Gastroesophageal sphincter (tissue), 4 donors: ENCODE results near the gene EHHADH. TPM values are rescaled to one million over a fixed set of nuclear protein-coding genes. Genes with fewer than 3 reads are reported as not detected.
"Not testable (repeated sequence)": the region's sequence is repeated elsewhere in the genome, so short reads cannot be mapped to it uniquely, and the experiment has no call there.

Experiments used
- ATAC-seq: fragments of 150-250 bp; one replicate; pipeline ENCODE4 v1.9.1; 2016; ENCODE audit warnings: mild to moderate bottlenecking, moderate library complexity
- H3K27ac ChIP-seq, 4 donors: fragments of 200-600 bp; sonication (generic) in 3 of 4; 1 replicate in 3 of 4; 2 replicates in 1 of 4; pipeline ENCODE4 v1.5.1; 2016 to 2019
- H3K27me3 ChIP-seq: fragments of 200-600 bp; sonication (generic); one replicate; pipeline ENCODE4 v1.5.1; 2019
- H3K36me3 ChIP-seq, 2 donors: fragments of 200-600 bp; sonication (generic); one replicate each; pipeline ENCODE4 v1.5.1; 2019; ENCODE audit warnings: control low read depth in 1 of 2
- H3K4me1 ChIP-seq, 3 donors: fragments of 200-600 bp; sonication (generic); 1 replicate in 2 of 3; 2 replicates in 1 of 3; pipeline ENCODE4 v1.5.1; 2016 to 2019; ENCODE audit warnings: control low read depth in 2 of 3
- H3K4me3 ChIP-seq, 2 donors: fragments of 200-600 bp; sonication (generic); one replicate each; pipeline ENCODE4 v1.5.1; 2019; ENCODE audit warnings: mild to moderate bottlenecking in 1 of 2, moderate library complexity in 1 of 2
- H3K9me3 ChIP-seq, 3 donors: fragments of 200-600 bp; sonication (generic); one replicate each; pipeline ENCODE4 v1.5.1; 2017 to 2019; ENCODE audit warnings: control low read depth in 2 of 3
- EP300 ChIP-seq: sonication (generic); formaldehyde crosslinking; IDR thresholded peaks from one replicate; pipeline ENCODE4 v1.6.1; 2017; ENCODE audit warnings: antibody characterized with exemption, mild to moderate bottlenecking
- POLR2A ChIP-seq, 2 donors: fragments of 450-650 bp; IDR thresholded peaks; one replicate each; pipeline ENCODE4 v1.6.1; 2017; ENCODE audit warnings: antibody characterized with exemption in 2 of 2, mild to moderate bottlenecking in 2 of 2, moderate library complexity in 1 of 2
- POLR2AphosphoS5 ChIP-seq: sonication (generic); formaldehyde crosslinking; IDR thresholded peaks from one replicate; pipeline ENCODE4 v1.6.1; 2017; ENCODE audit warnings: antibody characterized with exemption
- WGBS, 2 donors: methylation state at CpG; one replicate each; pipeline ENCODE4 v1.1.5; 2018; ENCODE audit warnings: low coverage in 1 of 2; 5-methylcytosine and 5-hydroxymethylcytosine counted together
- total RNA-seq, 4 donors: library from RNA; depleted of rRNA; stranded (reverse); fragments of >200 nt; gene quantifications; one replicate each; pipeline ENCODE4 v1.1.0, GENCODE V29; 2016
- TF ChIP-seq, protein P1 (sequence below), 4 experiments: fragments of 200-600 bp in 2 of 4; fragments of 450-650 bp in 2 of 4; sonication (generic) in 1 of 4; IDR thresholded peaks; one replicate each; pipeline ENCODE4 v1.5.1; 2017 to 2019; ENCODE audit warnings: antibody characterized with exemption in 4 of 4, mild to moderate bottlenecking in 2 of 4, moderate library complexity in 2 of 4

The EHHADH gene
- total RNA-seq, 4 donors from 2014 or later = 2.6 to 7.2 (median 4.3) TPM

DNA sequence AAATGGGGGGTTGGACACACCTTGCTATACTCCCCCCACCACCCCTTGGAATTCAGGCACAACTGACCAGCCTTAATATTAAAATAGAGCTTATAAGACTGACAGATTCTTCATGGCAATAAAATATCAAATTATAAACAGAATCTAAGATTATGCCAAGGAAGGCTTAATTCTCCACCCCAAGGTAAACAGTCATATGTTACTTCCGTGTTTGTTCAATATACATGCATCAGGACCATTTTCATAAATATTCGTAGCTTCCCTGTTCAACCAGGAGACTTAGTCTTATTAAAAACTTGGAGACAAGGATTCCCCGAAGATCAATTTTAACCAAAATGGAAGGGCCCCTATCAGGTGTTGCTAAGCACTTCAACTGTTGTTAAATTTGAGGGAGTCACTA is 13.3 kb upstream of the EHHADH start:
- no peak overlapping the region for H3K4me3 ChIP-seq
- TF ChIP-seq POLR2A (IDR thresholded peaks at IDR 0.05) (no peak), EP300 (no peak), POLR2AphosphoS5 (no peak)
- TF ChIP-seq, protein P1, sequence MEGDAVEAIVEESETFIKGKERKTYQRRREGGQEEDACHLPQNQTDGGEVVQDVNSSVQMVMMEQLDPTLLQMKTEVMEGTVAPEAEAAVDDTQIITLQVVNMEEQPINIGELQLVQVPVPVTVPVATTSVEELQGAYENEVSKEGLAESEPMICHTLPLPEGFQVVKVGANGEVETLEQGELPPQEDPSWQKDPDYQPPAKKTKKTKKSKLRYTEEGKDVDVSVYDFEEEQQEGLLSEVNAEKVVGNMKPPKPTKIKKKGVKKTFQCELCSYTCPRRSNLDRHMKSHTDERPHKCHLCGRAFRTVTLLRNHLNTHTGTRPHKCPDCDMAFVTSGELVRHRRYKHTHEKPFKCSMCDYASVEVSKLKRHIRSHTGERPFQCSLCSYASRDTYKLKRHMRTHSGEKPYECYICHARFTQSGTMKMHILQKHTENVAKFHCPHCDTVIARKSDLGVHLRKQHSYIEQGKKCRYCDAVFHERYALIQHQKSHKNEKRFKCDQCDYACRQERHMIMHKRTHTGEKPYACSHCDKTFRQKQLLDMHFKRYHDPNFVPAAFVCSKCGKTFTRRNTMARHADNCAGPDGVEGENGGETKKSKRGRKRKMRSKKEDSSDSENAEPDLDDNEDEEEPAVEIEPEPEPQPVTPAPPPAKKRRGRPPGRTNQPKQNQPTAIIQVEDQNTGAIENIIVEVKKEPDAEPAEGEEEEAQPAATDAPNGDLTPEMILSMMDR (IDR thresholded peaks at IDR 0.05) = no peak
- ATAC-seq = no peak
- H3K27me3 ChIP-seq = peaks cover 39% of the 10 kb centered on the region
- H3K9me3 ChIP-seq = no peaks in the 10 kb centered on the region
- H3K36me3 ChIP-seq = no peaks in the 10 kb centered on the region
- 81 to 85% methylated on average over 3 of the region's 3 CpGs for WGBS, 2 donors
- H3K27ac ChIP-seq = no peak overlapping the region
- H3K4me1 ChIP-seq = no peaks in the 10 kb centered on the region

DNA sequence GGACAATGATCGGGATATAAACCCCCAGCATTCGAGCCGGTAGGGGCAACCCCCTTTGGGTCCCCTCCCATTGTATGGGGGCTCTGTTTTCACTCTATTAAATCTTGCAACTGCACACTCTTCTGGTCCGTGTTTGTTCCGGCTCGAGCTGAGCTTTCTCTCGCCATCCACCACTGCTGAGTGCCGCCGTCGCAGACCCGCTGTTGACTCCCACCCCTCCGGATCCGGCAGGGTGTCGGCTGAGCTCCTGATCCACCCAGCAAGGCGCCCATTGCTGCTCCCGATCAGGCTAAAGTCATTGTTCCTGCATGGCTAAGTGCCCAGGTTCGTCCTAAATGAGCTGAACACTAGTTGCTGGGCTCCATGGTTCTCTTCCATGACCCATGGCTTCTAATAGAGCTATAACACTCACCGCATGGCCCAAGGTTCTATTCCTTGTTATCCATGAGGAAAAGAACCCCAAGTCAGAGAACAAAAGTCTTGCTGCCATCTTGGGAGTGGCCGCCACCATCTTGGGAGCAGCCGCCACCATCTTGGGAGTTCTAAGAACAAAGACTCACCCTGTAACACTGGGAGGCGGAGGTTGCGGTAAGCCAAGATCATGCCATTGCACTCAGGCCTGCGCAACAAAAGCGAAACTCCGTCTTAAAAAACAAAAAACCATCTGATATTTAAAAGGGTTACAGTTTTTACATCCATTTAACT is 11.2 kb upstream of the EHHADH start:
- no peak overlapping the region for H3K27ac ChIP-seq
- no peak for TF ChIP-seq POLR2A (IDR thresholded peaks at IDR 0.05)
- H3K4me1 ChIP-seq = no peaks in the 10 kb centered on the region
- ATAC-seq = no peak
- no peaks in the 10 kb centered on the region for H3K9me3 ChIP-seq
- 91 to 94% methylated on average over 13 to 16 of the region's 25 CpGs for WGBS, 2 donors
- H3K27me3 ChIP-seq = peaks cover 28% of the 10 kb centered on the region
- H3K4me3 ChIP-seq = no peak overlapping the region
- no peaks in the 10 kb centered on the region for H3K36me3 ChIP-seq

DNA sequence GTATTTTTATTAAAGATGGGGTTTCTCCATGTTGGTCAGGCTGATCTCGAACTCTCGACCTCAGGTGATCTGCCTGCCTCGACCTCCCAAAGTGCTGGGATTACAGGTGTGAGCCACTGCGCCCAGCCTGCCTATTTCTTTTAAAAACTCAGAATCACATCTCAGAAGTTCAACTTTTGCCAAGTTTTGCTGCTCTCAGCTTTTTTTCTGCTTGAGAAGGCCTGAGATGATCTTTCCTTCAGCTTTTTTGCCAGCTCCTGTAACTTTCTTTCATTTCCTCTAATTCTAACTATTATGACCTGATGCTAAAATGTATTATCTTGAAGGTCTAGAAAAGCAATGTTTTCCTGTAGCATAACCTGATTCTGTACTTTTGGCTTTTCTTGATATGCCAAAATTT is 9.6 kb upstream of the EHHADH start:
- ATAC-seq = no peak
- Histone ChIP-seq H3K27me3 (peaks cover 12% of the 10 kb centered on the region), H3K9me3 (no peaks in the 10 kb centered on the region), H3K36me3 (no peaks in the 10 kb centered on the region), H3K4me1 (no peaks in the 10 kb centered on the region), H3K27ac (no peak overlapping the region), H3K4me3 (no peak overlapping the region)
- TF ChIP-seq POLR2A (IDR thresholded peaks at IDR 0.05) (no peak), POLR2AphosphoS5 (no peak), EP300 (no peak)
- TF ChIP-seq, protein P1 (IDR thresholded peaks at IDR 0.05) = no peak
- 91% methylated on average over 4 of the region's 4 CpGs; no CpG with 5 or more reads in 1 of the 2 donors for WGBS, 2 donors

DNA sequence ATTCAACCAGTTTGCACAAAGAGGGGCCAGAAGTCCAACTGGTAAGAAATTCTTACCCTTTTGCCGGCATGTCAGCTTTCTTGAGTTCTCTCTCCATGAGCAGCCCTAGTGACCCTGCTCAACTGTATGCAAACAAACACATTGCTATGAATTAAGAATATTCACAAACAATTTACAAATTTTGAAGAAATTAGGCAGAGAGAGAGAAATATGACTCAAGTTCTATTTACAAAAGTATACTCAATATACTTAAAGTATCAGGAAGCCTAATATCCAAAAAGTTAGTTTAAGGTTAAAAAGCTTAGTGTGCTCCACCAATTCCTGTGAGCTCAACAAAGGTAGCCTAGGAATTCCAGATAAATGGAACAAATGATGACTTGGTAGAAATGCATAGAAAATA is 3.5 kb upstream of the EHHADH start:
- Histone ChIP-seq H3K27ac (no peak overlapping the region), H3K4me1 (no peaks in the 10 kb centered on the region), H3K27me3 (no peaks in the 10 kb centered on the region), H3K36me3 (no peaks in the 10 kb centered on the region), H3K9me3 (no peaks in the 10 kb centered on the region), H3K4me3 (no peak overlapping the region)
- WGBS, 2 donors = 100% methylated on average over 1 of the region's 1 CpG
- ATAC-seq = no peak
- TF ChIP-seq POLR2AphosphoS5 (no peak), EP300 (no peak), POLR2A (IDR thresholded peaks at IDR 0.05) (no peak)
- TF ChIP-seq, protein P1 (IDR thresholded peaks at IDR 0.05) = no peak

DNA sequence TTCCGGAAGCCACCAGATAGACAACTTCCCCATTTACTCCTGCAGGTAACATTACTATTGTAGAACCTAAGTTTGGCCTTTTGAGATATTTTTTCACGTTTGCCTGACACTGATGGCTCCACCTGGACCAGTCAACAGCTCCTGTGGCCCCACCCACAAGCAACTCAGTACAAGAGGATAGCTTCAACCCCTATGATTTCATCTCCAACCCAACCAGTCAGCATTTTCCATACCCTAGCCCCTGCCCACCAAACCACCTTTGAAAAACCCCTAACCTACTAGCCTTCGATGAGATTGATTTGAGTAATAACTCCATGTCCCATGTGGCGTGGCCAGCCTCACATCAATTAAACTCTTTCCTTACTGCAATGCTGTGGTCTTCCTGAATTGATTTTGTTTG is 950 bp upstream of the EHHADH start:
- WGBS, 2 donors = 89 to 100% methylated on average over 3 to 4 of the region's 4 CpGs
- TF ChIP-seq POLR2A (IDR thresholded peaks at IDR 0.05) (no peak), EP300 (no peak), POLR2AphosphoS5 (no peak)
- TF ChIP-seq, protein P1 (IDR thresholded peaks at IDR 0.05) = no peak
- Histone ChIP-seq H3K4me1 (no peaks in the 10 kb centered on the region), H3K27me3 (no peaks in the 10 kb centered on the region), H3K36me3 (no peaks in the 10 kb centered on the region), H3K4me3 (no peak overlapping the region), H3K9me3 (no peaks in the 10 kb centered on the region), H3K27ac (no peak overlapping the region)
- no peak for ATAC-seq

DNA sequence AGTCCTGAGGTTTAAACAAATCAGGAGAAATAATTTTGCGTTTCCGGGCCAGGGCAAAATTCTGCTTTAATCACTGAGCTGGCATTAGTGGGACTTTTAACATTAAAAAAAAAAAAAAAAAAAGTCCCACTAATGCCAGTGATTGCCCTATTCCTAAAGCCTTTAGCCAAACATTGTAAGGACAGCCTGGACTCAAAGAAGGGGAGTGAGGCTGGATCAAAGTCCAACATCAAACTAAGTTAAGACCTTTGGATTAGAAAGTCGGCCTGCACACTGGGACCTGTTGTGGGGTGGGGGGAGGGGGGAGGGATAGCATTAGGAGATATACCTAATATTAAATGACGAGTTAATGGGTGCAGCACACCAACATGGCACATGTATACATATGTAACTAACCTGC is 716 bp downstream of the EHHADH start:
- not testable (repeated sequence) for H3K9me3 ChIP-seq, H3K27me3 ChIP-seq, H3K36me3 ChIP-seq, H3K27ac ChIP-seq, ATAC-seq, H3K4me1 ChIP-seq
- WGBS, 2 donors = 88 to 93% methylated on average over 2 to 3 of the region's 4 CpGs
- H3K4me3 ChIP-seq = peak overlapping the region in 1 of 2 donors; percentile 68
